ENCODE results near the gene DOK5. TPM values are rescaled to one million over a fixed set of nuclear protein-coding genes. Genes with fewer than 3 reads are reported as not detected.

DOK5 gene
- total RNA-seq, 4 donors from 2014 or later: 1.4 to 9.8 TPM; not detected in 2

- Histone ChIP-seq H3K27me3 (no peaks in the 10 kb centered on the region), H3K36me3 (no peaks in the 10 kb centered on the region), H3K4me3 (no peak overlapping the region), H3K27ac (no peak overlapping the region), H3K4me1 (no peaks in the 10 kb centered on the region), H3K9me3 (no peaks in the 10 kb centered on the region)
- DNase-seq: no peak
- intact Hi-C loops (cut with DNase I; ENCODE audit: low total_unique reads): no loop called here
- no peak for TF ChIP-seq POLR2A (IDR thresholded peaks at IDR 0.05)
Observed at GRCh38 chr20:54469293-54469692, 6.1 kb upstream of the DOK5 start.

- no peak for DNase-seq
- Histone ChIP-seq H3K27me3 (no peaks in the 10 kb centered on the region), H3K4me1 (no peaks in the 10 kb centered on the region), H3K9me3 (no peaks in the 10 kb centered on the region), H3K36me3 (no peaks in the 10 kb centered on the region), H3K27ac (no peak overlapping the region), H3K4me3 (no peak overlapping the region)
- TF ChIP-seq POLR2A (IDR thresholded peaks at IDR 0.05) (no peak), CTCF (IDR thresholded peaks at IDR 0.05) (no peak)
- intact Hi-C loops (cut with DNase I; ENCODE audit: low total_unique reads): no loop called here
Observed at GRCh38 chr20:54469952-54470351, 5.4 kb upstream of the DOK5 start.

- intact Hi-C loops (cut with DNase I; ENCODE audit: low total_unique reads): no loop called here
- Histone ChIP-seq H3K4me1 (no peaks in the 10 kb centered on the region), H3K9me3 (no peaks in the 10 kb centered on the region), H3K36me3 (no peaks in the 10 kb centered on the region), H3K27me3 (no peaks in the 10 kb centered on the region), H3K4me3 (no peak overlapping the region), H3K27ac (no peak overlapping the region)
- no peak for DNase-seq
- TF ChIP-seq POLR2A (IDR thresholded peaks at IDR 0.05) (no peak), CTCF (IDR thresholded peaks at IDR 0.05) (no peak)
Observed at GRCh38 chr20:54470697-54471096, 4.7 kb upstream of the DOK5 start.

- no peak overlapping the region for H3K27ac ChIP-seq
- no peaks in the 10 kb centered on the region for H3K27me3 ChIP-seq
- TF ChIP-seq POLR2A (IDR thresholded peaks at IDR 0.05) (no peak), CTCF (IDR thresholded peaks at IDR 0.05) (no peak)
- no peaks in the 10 kb centered on the region for H3K9me3 ChIP-seq
- DNase-seq: no peak
- H3K36me3 ChIP-seq: no peaks in the 10 kb centered on the region
- intact Hi-C loops (cut with DNase I; ENCODE audit: low total_unique reads): no loop called here
- no peak overlapping the region for H3K4me3 ChIP-seq
- no peaks in the 10 kb centered on the region for H3K4me1 ChIP-seq
Observed at GRCh38 chr20:54472607-54473006, 2.8 kb upstream of the DOK5 start.

- Histone ChIP-seq H3K27me3 (no peaks in the 10 kb centered on the region), H3K27ac (no peak overlapping the region), H3K4me1 (no peaks in the 10 kb centered on the region), H3K36me3 (no peaks in the 10 kb centered on the region), H3K9me3 (no peaks in the 10 kb centered on the region), H3K4me3 (no peak overlapping the region)
- DNase-seq: no peak
- intact Hi-C loops (cut with DNase I; ENCODE audit: low total_unique reads): no loop called here
- TF ChIP-seq CTCF (IDR thresholded peaks at IDR 0.05): no peak
- TF ChIP-seq POLR2A (IDR thresholded peaks at IDR 0.05): no peak
Observed at GRCh38 chr20:54473340-54473739, 2.1 kb upstream of the DOK5 start.

GRCh38 chr20:54474046-54474445 is 1.3 kb upstream of the DOK5 start:
- Histone ChIP-seq H3K36me3 (no peaks in the 10 kb centered on the region), H3K9me3 (no peaks in the 10 kb centered on the region), H3K27me3 (no peaks in the 10 kb centered on the region), H3K4me1 (no peaks in the 10 kb centered on the region), H3K27ac (no peak overlapping the region), H3K4me3 (no peak overlapping the region)
- intact Hi-C loops (cut with DNase I; ENCODE audit: low total_unique reads): no loop called here
- DNase-seq: no peak
- TF ChIP-seq CTCF (IDR thresholded peaks at IDR 0.05) (no peak), POLR2A (IDR thresholded peaks at IDR 0.05) (no peak)

All from uterus (tissue), 4 donors.